ENCODE data around the gene TMEM178A. TPM values are rescaled to one million over a fixed set of nuclear protein-coding genes. Genes with fewer than 3 reads are reported as not detected.

The TMEM178A gene
- total and polyA plus RNA-seq, 2 of the 4 experiments (the other 2 are of a cell fraction), result 0.18 to 1.8 TPM

- no peaks in the 10 kb centered on the region for H3K36me3 ChIP-seq (ENCODE audit: control insufficient read depth, insufficient read depth, low read length)
- H2AK9ac ChIP-seq (replicated peaks; ENCODE audit: low read depth, low read length, poor library complexity), result no peak overlapping the region
- no peak overlapping the region for H3K9ac ChIP-seq (ENCODE audit: low read depth, low read length)
- H2BK120ac ChIP-seq (ENCODE audit: low read depth, low read length), result no peak overlapping the region
- H3K27ac ChIP-seq (ENCODE audit: insufficient read depth, low read length), result no peak overlapping the region
- no peaks in the 10 kb centered on the region for H3K79me1 ChIP-seq (ENCODE audit: low read depth in 1 of 2, low read length in 2 of 2)
- no peak overlapping the region for H3K56ac ChIP-seq (ENCODE audit: extremely low read depth, insufficient read depth, low read length)
- no peak overlapping the region for H3K18ac ChIP-seq (ENCODE audit: low read depth, low read length)
- no peak for TF ChIP-seq POLR2A (IDR thresholded peaks at IDR 0.05; ENCODE audit: low read depth, low read length)
- TF ChIP-seq RFX5 (IDR thresholded peaks at IDR 0.05; ENCODE audit: low read depth, low read length), result no peak
- TF ChIP-seq MAZ (IDR thresholded peaks at IDR 0.05; ENCODE audit: borderline replicate concordance, low read depth, low read length), result no peak
- no peak for TF ChIP-seq SMC3 (IDR thresholded peaks at IDR 0.05; ENCODE audit: low read depth, low read length)
- TF ChIP-seq NFE2L2 (IDR thresholded peaks at IDR 0.05; ENCODE audit: low read depth, low read length), result no peak
- no peak for TF ChIP-seq RAD21 (IDR thresholded peaks at IDR 0.05; ENCODE audit: low read length)
- no peak overlapping the region for H2BK5ac ChIP-seq (ENCODE audit: low read depth, low read length, poor library complexity, severe bottlenecking)
- no peak overlapping the region for H3K4me3 ChIP-seq (ENCODE audit: insufficient read depth, low read depth, low read length)
- H3K14ac ChIP-seq (replicated peaks; ENCODE audit: low read depth, low read length), result no peak overlapping the region
- intact Hi-C loops (cut with micrococcal nuclease) (no loop called here), dilution Hi-C loops (cut with HindIII; ENCODE audit: low sequenced_read_pairs, unreplicated experiment) (no loop called here), in situ Hi-C loops (cut with MboI; ENCODE audit: low sequenced_read_pairs) (no loop called here)
- no peak overlapping the region for H2AK5ac ChIP-seq (ENCODE audit: low read depth, low read length)
- no peaks in the 10 kb centered on the region; the same call in 1 of the 2 replicates for H3K4me1 ChIP-seq (ENCODE audit: control insufficient read depth, insufficient read depth, low read length)
- H4K91ac ChIP-seq (ENCODE audit: insufficient read depth, low read depth, low read length), result no peak overlapping the region
- no peak overlapping the region for H3K4me2 ChIP-seq (ENCODE audit: low read depth, low read length)
- POLR2A ChIA-PET (ENCODE audit: unreplicated experiment), result no interaction called here
- H3K4ac ChIP-seq (ENCODE audit: low read depth, low read length), result no peak overlapping the region
- no peak overlapping the region for H2BK15ac ChIP-seq (ENCODE audit: low read depth, low read length)
- no peaks in the 10 kb centered on the region for H3K9me3 ChIP-seq (ENCODE audit: control insufficient read depth, insufficient read depth, low read length)
- H4K8ac ChIP-seq (ENCODE audit: low read depth in 2 of 2, low read length in 2 of 2), result no peak overlapping the region
- H2BK20ac ChIP-seq (ENCODE audit: low read depth, low read length), result no peak overlapping the region
- no peaks in the 10 kb centered on the region for H3K27me3 ChIP-seq (ENCODE audit: control insufficient read depth, insufficient read depth, low read length)
- H4K20me1 ChIP-seq (ENCODE audit: insufficient read depth, low read length), result no peaks in the 10 kb centered on the region
- BruUV-seq (replicated peaks), result no TSS peak
- H4K5ac ChIP-seq (ENCODE audit: low read depth, low read length), result no peak overlapping the region
- ATAC-seq (ENCODE audit: low read depth) (no peak), DNase-seq (no peak)
- H2AFZ ChIP-seq (replicated peaks; ENCODE audit: low read length, poor library complexity), result no peak overlapping the region
- CTCF ChIA-PET, result no interaction called here
- no CpG with 5 or more reads among the region's 3 CpGs for WGBS, 2 experiments (ENCODE audit: extremely low coverage in 2 of 2, insufficient read length in 1 of 2)
- no peaks in the 10 kb centered on the region for H3K9me1 ChIP-seq (ENCODE audit: insufficient read depth, low read length)
- H3K23ac ChIP-seq (ENCODE audit: low read depth, low read length), result no peak overlapping the region
Observed at GRCh38 chr2:39647104-39647765, 18.5 kb upstream of the TMEM178A start.

Measured in IMR-90 (cell line).